Subcutaneous adipose tissue (tissue), 4 donors: ENCODE data around the gene LRRFIP1. TPM values are rescaled to one million over a fixed set of nuclear protein-coding genes. Genes with fewer than 3 reads are reported as not detected.

Experiments used
- total RNA-seq, 4 donors: library from RNA; depleted of rRNA; stranded (reverse); fragments of >200 nt; gene quantifications; one replicate each; pipeline ENCODE4 v1.1.0, GENCODE V29; 2016
- TF ChIP-seq, protein P1 (sequence below): fragments of 450-650 bp; IDR thresholded peaks from one replicate; pipeline ENCODE4 v1.5.1; 2016; ENCODE audit warnings: low read depth, mild to moderate bottlenecking, control low read depth, antibody characterized with exemption, moderate library complexity

LRRFIP1 gene
- total RNA-seq, 4 donors from 2014 or later = 85.4 to 130 (median 99.6) TPM

GRCh38 chr2:237672731-237673129 lies 45.3 kb downstream of the LRRFIP1 start:
- TF ChIP-seq, protein P1, sequence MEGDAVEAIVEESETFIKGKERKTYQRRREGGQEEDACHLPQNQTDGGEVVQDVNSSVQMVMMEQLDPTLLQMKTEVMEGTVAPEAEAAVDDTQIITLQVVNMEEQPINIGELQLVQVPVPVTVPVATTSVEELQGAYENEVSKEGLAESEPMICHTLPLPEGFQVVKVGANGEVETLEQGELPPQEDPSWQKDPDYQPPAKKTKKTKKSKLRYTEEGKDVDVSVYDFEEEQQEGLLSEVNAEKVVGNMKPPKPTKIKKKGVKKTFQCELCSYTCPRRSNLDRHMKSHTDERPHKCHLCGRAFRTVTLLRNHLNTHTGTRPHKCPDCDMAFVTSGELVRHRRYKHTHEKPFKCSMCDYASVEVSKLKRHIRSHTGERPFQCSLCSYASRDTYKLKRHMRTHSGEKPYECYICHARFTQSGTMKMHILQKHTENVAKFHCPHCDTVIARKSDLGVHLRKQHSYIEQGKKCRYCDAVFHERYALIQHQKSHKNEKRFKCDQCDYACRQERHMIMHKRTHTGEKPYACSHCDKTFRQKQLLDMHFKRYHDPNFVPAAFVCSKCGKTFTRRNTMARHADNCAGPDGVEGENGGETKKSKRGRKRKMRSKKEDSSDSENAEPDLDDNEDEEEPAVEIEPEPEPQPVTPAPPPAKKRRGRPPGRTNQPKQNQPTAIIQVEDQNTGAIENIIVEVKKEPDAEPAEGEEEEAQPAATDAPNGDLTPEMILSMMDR = no peak

DNA sequence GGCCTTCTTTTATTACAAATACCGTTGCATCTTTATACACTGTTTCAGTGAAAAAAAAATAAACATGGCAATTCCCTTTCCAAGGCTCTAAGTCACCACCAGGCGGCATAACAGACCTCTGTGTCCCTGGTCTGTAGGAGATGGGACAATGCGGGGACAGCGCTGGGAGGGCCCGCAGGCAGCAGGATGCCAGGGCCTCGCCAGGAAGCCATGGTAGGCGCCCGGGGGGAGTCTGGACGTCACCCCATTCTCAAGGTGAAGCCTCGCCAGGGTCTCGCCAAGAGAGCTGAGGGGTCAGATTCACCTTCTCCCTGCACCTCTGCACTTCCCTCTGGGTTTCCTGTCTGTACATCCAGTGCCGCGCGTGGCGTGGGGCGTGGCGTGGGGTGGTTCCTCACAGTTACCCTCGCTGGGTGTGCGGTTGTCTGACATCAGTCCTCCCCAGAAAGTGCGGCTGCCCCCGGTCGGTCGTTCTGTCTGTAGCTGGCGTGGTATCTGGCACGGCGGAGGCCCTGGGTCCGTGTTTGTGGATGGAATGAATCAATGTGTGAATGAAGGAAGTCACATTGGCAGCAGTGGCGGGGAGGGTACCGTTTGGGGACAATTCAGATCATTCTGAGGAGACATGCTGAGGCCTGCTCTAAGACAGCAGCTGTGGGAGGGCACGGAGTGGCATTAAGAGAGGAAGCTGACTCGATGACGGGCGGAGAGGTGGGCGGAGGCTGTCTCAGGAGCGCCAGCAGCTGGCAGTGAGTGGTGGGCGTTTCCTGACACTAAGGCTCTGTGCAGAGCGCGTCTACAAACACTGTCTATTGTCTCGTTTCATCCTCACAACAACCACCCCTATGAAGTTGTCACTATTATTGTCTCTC lies 46.0 kb downstream of the LRRFIP1 start:
- TF ChIP-seq, protein P1 = no peak

DNA sequence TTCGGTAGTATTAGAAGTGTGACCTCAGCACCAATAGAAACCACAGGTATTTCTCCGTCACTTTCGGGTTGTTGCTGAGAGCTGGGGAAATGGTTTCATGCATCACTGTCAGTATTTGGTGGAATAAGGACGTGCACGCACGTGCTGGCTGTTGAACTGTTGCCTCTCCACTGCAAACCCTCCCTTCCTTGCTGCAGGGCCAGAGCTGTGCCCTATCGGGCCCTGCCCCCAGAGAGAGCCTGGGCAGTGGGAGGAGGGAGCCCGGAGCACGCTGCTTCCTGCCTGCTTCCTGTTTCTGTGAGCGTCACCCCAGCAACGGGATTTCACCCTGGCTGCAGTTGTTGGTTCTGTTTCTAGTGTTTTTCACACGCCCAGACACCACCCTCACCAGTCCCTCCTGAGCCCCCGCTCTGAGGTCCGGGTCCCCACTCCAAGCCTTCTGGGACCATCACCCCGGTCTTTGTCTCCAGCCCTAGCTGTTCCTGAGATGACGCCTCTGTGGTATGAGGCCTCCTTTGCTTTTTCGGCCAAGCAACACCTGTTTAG lies 47.4 kb downstream of the LRRFIP1 start:
- TF ChIP-seq, protein P1 = no peak

- TF ChIP-seq, protein P1 = no peak
Observed at GRCh38 chr2:237675316-237675715, 47.9 kb downstream of the LRRFIP1 start.

DNA sequence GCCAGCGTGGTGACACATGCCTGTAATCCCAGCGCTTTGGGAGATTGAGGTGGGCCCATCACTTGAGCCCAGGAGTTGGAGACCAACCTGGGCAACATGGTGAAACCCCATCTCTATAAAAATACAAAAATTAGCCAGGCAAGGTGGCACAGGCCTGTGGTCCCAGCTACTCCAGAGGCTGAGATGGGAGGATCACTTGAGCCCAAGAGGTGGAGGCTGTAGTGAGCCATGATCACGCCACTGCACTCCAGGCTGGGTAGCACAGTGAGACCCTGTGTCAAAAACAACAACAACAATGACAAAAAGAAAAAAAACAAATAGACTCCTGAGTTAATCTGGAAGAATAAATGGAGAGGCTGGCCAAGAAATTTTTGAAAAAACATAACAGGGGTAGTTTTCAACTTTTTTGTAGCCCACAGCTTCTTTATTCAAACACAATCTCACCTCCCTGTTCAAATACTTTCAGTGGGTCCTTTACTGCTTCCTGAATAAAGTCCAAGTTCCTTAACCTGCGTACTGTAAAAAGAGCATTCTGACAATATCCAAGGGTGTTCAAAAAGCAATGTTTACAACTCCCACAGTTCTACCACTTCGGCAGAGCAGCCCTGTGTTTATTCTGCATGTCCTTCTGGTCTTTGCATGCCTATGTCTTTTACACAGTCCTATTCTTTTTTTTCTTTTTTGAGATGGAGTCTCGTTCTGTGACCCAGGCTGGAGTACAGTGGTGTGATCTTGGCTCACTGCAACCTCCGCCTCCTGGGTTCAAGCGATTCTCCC lies 53.5 kb downstream of the LRRFIP1 start:
- TF ChIP-seq, protein P1 = no peak

- TF ChIP-seq, protein P1 = no peak
Observed at GRCh38 chr2:237682151-237682550, 54.8 kb downstream of the LRRFIP1 start.
